GM12872 (cell line): ENCODE measurements around the gene OCIAD1.

ENCODE experiments used
- TF ChIP-seq, protein P1 (sequence below): IDR thresholded peaks from 3 replicates; pipeline ENCODE4 v1.5.1; 2011; ENCODE audit warnings: low read depth, mild to moderate bottlenecking, low read length, moderate library complexity; ENCODE audit not compliant: insufficient read depth

Gene OCIAD1

DNA sequence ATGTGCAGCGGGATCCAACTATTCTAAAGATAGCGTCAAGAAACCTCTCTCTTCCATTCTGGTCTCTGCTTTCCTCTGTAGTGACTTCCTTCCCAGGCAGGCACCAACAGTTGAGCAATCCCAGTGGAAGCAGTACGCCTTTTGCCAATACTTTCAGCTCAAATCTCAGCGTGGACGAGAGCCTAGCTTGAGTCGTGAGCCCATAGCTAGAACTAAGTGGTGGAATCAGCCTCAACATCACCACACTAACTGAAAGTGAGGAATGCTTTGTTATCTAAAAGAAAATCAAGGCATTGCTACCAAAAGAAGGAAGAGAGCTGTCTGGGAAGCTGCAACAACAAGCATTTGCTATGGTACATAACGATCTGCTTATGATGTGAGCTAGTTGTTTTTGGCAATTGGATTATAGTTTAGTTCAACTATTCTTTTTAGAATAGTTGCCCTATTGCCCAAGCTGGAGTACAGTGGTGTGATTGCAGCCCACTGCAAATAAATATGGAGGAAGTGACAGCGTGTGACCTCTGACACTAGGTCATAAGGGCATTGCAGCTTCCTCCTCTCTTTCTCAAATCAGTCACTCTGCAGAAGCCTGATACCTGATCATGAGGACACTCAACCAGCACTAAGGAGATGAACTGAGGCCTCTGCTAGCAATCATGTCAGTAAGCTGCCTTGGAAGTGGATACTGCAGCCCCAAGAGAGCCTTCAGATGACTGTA is 26.1 kb upstream of the OCIAD1 start:
- TF ChIP-seq, protein P1, sequence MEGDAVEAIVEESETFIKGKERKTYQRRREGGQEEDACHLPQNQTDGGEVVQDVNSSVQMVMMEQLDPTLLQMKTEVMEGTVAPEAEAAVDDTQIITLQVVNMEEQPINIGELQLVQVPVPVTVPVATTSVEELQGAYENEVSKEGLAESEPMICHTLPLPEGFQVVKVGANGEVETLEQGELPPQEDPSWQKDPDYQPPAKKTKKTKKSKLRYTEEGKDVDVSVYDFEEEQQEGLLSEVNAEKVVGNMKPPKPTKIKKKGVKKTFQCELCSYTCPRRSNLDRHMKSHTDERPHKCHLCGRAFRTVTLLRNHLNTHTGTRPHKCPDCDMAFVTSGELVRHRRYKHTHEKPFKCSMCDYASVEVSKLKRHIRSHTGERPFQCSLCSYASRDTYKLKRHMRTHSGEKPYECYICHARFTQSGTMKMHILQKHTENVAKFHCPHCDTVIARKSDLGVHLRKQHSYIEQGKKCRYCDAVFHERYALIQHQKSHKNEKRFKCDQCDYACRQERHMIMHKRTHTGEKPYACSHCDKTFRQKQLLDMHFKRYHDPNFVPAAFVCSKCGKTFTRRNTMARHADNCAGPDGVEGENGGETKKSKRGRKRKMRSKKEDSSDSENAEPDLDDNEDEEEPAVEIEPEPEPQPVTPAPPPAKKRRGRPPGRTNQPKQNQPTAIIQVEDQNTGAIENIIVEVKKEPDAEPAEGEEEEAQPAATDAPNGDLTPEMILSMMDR, result no peak

DNA sequence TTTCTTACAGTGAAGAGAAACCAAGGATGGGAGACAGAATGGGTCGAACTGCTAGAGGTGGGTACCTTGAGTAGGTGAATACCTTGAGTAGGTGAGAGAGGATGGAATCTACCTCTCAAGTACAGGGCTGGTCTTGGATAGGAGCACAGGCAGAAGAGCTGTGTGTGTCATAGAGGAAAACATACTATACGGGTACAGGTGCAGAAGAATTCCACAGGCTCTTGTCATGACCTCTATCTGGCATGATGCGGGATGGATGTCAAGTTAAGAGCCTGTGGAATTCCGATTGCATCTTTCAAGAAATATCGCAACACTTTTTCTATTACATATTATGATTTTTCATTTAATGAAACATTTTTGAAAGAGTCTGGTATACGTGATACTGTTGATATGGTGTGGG is 18.0 kb upstream of the OCIAD1 start:
- TF ChIP-seq, protein P1, result no peak

DNA sequence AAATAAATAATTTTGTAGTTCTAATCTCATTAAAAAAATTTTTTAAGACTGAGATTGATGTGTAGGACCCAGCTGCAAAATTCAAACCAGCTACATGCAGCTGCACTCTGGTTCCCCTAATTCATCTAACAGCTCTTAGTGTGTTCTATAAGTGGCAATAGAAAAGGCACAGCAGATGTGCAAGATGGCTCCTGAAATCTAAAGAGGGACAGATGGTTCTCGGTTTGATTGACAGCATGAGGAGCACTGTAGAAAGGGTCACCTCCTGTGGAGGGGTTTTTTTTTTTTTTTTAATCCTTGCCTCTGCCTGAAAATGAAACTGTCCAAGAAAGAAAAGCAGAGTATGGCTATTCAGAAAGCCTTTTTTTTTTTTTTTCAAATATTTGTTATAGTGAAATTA is 16.9 kb upstream of the OCIAD1 start:
- TF ChIP-seq, protein P1, result no peak

DNA sequence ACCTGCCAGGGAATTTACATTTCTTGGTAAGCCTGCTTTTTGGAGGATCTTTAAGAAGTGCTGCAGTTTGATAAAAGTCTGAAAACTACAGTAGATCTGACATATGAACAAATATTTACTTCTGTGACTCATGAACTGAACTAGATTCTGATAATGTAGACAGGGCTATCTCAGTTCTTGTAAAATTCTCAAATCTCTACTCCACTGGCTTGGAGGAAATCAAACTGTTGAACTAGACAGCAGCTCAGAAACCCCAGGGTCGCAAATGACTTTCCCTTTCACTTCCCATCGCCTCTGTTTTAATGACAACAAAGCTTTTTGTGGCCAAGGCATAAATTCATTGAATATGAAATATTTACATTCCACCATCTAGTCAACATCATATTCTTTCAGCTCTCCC is 15.4 kb upstream of the OCIAD1 start:
- TF ChIP-seq, protein P1, result no peak

DNA sequence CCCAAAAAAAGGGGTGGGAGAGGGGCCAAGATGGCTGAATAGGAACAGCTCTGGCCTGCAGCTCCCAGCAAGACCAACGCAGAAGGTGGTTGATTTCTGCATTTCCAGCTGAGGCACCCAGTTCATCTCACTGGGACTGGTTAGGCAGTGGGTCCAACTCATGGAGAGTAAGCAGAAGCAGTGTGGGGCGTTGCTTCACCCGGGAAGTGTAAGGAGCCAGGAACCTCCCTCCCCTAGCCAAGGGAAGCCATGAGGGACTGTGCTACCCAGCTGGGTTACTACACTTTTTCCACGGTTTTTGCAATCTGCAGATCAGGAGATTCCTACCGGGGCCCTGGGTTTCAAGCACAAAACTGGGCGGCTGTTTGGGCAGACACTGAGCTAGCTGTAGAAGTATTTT is 13.9 kb upstream of the OCIAD1 start:
- TF ChIP-seq, protein P1, result no peak

DNA sequence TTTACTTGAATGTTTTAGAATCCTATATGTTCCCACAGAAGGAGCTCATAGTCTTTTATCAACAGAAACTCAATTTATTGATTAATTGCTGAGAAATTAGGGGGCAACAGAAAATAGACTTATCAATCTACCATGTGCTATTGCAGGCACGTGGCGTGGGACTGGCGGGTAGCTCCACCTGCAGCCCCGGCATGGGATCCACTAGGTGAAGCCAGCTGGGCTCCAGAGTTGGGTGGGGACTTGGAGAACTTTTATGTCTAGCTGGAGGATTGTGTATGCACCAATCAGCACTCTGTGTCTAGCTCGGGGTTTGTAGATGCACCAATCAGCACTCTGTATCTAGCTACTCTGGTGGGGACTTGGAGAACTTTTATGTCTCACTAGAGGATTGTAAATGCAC is 3.3 kb upstream of the OCIAD1 start:
- TF ChIP-seq, protein P1, result no peak

DNA sequence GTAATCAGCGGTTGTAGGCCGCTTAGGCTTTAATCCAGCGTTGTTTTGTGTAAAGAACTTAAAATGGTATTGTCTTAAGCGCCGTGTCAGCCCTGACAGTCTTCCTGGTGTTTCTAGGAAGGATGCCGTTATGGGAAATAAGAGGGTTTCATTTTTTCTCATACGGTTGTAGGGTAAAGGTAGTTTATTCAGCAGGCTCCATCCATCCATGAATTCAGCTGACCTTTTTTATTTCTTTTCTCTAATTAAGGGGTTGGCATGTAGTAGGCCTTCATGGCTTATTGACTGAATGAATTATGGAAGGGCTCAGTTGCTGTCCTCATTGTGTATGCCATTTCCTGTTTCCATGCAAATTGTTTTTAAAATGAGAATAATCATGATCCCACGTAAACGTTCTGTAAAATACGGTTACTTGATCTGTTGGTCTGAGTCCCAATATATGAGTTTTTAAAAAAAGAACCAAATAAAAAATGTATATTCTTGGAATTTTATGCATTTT is 693 bp downstream of the OCIAD1 start:
- TF ChIP-seq, protein P1, result no peak

DNA sequence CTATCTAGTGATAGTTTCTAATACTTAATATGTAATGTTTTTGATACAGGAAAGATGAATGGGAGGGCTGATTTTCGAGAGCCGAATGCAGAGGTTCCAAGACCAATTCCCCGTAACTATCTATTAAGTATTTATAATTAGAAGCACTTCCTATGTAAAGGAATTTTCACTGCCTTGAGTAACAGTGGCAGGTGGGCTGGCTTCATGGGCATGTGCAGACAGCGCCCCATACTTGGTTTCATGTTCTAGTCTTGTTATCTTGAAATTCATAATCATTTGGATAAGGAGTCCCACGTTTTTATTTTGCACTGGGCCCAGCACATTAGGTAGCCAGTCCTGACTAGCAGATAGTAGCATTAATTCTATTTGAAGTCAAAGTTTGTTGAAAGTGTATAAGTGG is 1.7 kb downstream of the OCIAD1 start:
- TF ChIP-seq, protein P1, result no peak
